HepG2 (cell line): Measurements from ENCODE around the gene SYPL1. TPM values are rescaled to one million over a fixed set of nuclear protein-coding genes. Genes with fewer than 3 reads are reported as not detected.
A peak's percentile ranks its signal among the peaks of the same experiment; 100 is the strongest.

Experiments
- CENPT ChIP-seq: sonication (generic); formaldehyde crosslinking; IDR thresholded peaks from 2 replicates; pipeline ENCODE4 v1.8.0; 2022; ENCODE audit warnings: low read depth, mild to moderate bottlenecking, moderate library complexity, missing genetic modification reagents
- ETV6 ChIP-seq: sonication (generic); formaldehyde crosslinking; conservative IDR thresholded peaks from 2 replicates; pipeline ENCODE4 v1.4.0; 2020; ENCODE audit warnings: missing genetic modification reagents
- KAT8 ChIP-seq: IDR thresholded peaks from 2 replicates; pipeline ENCODE4 v1.6.1; 2016; ENCODE audit warnings: missing genetic modification reagents, missing compliant biosample characterization
- KDM6A ChIP-seq: IDR thresholded peaks from 2 replicates; pipeline ENCODE4 v1.6.1; 2016; ENCODE audit warnings: low read depth
- MEIS2 ChIP-seq: sonication (generic); formaldehyde crosslinking; IDR thresholded peaks from 2 replicates; pipeline ENCODE4 v1.9.0; 2021; ENCODE audit warnings: mild to moderate bottlenecking, missing genetic modification reagents
- NR2C2 ChIP-seq: sonication (generic); formaldehyde crosslinking; IDR thresholded peaks from 2 replicates; pipeline ENCODE4 v1.4.0; 2020; ENCODE audit warnings: missing genetic modification reagents, mild to moderate bottlenecking, moderate library complexity, borderline replicate concordance
- PLSCR1 ChIP-seq: sonication (generic); formaldehyde crosslinking; IDR thresholded peaks from 2 replicates; pipeline ENCODE4 v1.5.0; 2020; ENCODE audit warnings: missing genetic modification reagents, mild to moderate bottlenecking, borderline replicate concordance
- PRDM15 ChIP-seq: sonication (generic); formaldehyde crosslinking; IDR thresholded peaks from 2 replicates; pipeline ENCODE4 v1.4.0; 2020; ENCODE audit warnings: missing genetic modification reagents
- TARDBP ChIP-seq: sonication (generic); formaldehyde crosslinking; IDR thresholded peaks from 2 replicates; pipeline ENCODE4 v1.8.0; 2022; ENCODE audit warnings: mild to moderate bottlenecking, missing genetic modification reagents
- TCF7 ChIP-seq: sonication (generic); IDR thresholded peaks from 2 replicates; pipeline ENCODE4 v1.6.1; 2016; ENCODE audit warnings: antibody characterized with exemption, low read depth
- TFDP2 ChIP-seq: sonication (generic); formaldehyde crosslinking; IDR thresholded peaks from 2 replicates; pipeline ENCODE4 v1.4.0; 2020; ENCODE audit warnings: missing genetic modification reagents
- ZFAT ChIP-seq: sonication (generic); formaldehyde crosslinking; conservative IDR thresholded peaks from 2 replicates; pipeline ENCODE4 v1.8.1; 2023; ENCODE audit warnings: missing genetic modification reagents, inconsistent platforms
- ZNF407 ChIP-seq: sonication (generic); formaldehyde crosslinking; IDR thresholded peaks from one replicate; pipeline ENCODE4 v1.5.1; 2020; ENCODE audit warnings: mild to moderate bottlenecking, missing genetic modification reagents; ENCODE audit errors: not compliant biosample characterization
- ZNF556 ChIP-seq: sonication (generic); formaldehyde crosslinking; IDR thresholded peaks from 2 replicates; pipeline ENCODE4 v1.4.0; 2020; ENCODE audit warnings: mild to moderate bottlenecking, missing genetic modification reagents, borderline replicate concordance
- ZNF776 ChIP-seq: sonication (generic); formaldehyde crosslinking; IDR thresholded peaks from 2 replicates; pipeline ENCODE4 v1.4.0; 2020; ENCODE audit warnings: mild to moderate bottlenecking, missing genetic modification reagents
- polyA plus RNA-seq, 8 experiments: library from polyadenylated mRNA; depleted of rRNA in 3 of 8; stranded (reverse) in 7 of 8; unstranded in 1 of 8; fragments of >200 nt; fragmentation: Illumina TruSeq in 4 of 8; extraction: Trizol in 4 of 8; gene quantifications; 2 replicates each; pipeline versions ENCODE4 v1.2.1 to v1.2.3, GENCODE V29; 2011 to 2016; ENCODE audit warnings: low read depth in 4 of 8, missing spikeins in 1 of 8, mixed read lengths in 1 of 8; ENCODE audit not compliant: insufficient read depth in 1 of 8
- total RNA-seq, 5 experiments: library from RNA; depleted of rRNA; stranded (reverse); fragments of >200 nt; fragmentation: Illumina TruSeq; extraction: Trizol; gene quantifications; 2 replicates each; pipeline ENCODE4 v1.2.3, GENCODE V29; 2016; ENCODE audit warnings: low read depth in 1 of 5

Gene SYPL1
- total and polyA plus RNA-seq, 2 of the 13 experiments (the other 11 are each of a cell fraction or from before 2014, with no cell fraction given), result 27.5 to 40.2 TPM

- TF ChIP-seq TFDP2 (CRISPR knock-in tag) (no peak), NR2C2 (no peak), MEIS2 (CRISPR knock-in tag) (no peak), ZNF556 (CRISPR knock-in tag) (peak; percentile 22; the same call in 1 of the 2 replicates), KAT8 (0 out of 2 replicates have a peak, but pooled peaks have one; percentile 40), PRDM15 (CRISPR knock-in tag) (no peak), CENPT (CRISPR knock-in tag) (no peak), TARDBP (CRISPR knock-in tag) (peak; percentile 17; the same call in 1 of the 2 replicates), KDM6A (no peak), ZFAT (CRISPR knock-in tag) (no peak), ZNF407 (no peak), PLSCR1 (CRISPR knock-in tag) (no peak), TCF7 (no peak), ZNF776 (CRISPR knock-in tag) (no peak), ETV6 (CRISPR knock-in tag) (no peak)
These were observed 47.1 kb downstream of the SYPL1 start (continued) for GRCh38 chr7:106064771-106065574.
